ENCODE data around the gene N4BP2. TPM values are rescaled to one million over a fixed set of nuclear protein-coding genes. Genes with fewer than 3 reads are reported as not detected.
"Not testable (repeated sequence)": the region's sequence is repeated elsewhere in the genome, so short reads cannot be mapped to it uniquely, and the experiment has no call there.

N4BP2 gene
- total and polyA plus RNA-seq, 2 of the 8 experiments (the other 6 are each of a cell fraction or from before 2014, with no cell fraction given) = 4.4 to 44.7 TPM

GRCh38 chr4:40021116-40021515 lies 35.5 kb upstream of the N4BP2 start:
- H3K23ac ChIP-seq (ENCODE audit: insufficient read length); H2BK120ac ChIP-seq (replicated peaks; ENCODE audit: low read depth, low read length); H3K9me3 ChIP-seq (ENCODE audit: insufficient read depth in 2 of 2, low read depth in 1 of 2, low read length in 1 of 2); H3K56ac ChIP-seq (replicated peaks; ENCODE audit: insufficient read length, low read depth, low read length); H3K23me2 ChIP-seq (ENCODE audit: low read depth, low read length); H3K4me3 ChIP-seq (ENCODE audit: extremely low read depth in 1 of 4, insufficient read depth in 2 of 4, low read depth in 3 of 4, low read length in 4 of 4); H4K91ac ChIP-seq (replicated peaks; ENCODE audit: insufficient read length, low read length); H3K4me1 ChIP-seq (replicated peaks in 1 of 4; ENCODE audit: control insufficient read depth in 3 of 4, insufficient read depth in 4 of 4, low read length in 3 of 4); H3K27ac ChIP-seq (ENCODE audit: low read depth, low read length); H2BK12ac ChIP-seq (ENCODE audit: low read depth, low read length); H4K8ac ChIP-seq (ENCODE audit: extremely low read depth, insufficient read depth, low read length); DNase-seq (ENCODE audit: low read depth in 1 of 2, low spot score in 2 of 2); H3K4me2 ChIP-seq (ENCODE audit: insufficient read depth in 1 of 2, low read depth in 2 of 2, low read length in 2 of 2); H2AFZ ChIP-seq (ENCODE audit: low read length); H2AK5ac ChIP-seq (ENCODE audit: low read depth, low read length); H2BK15ac ChIP-seq (ENCODE audit: low read length); POLR2A ChIA-PET (ENCODE audit: partially characterized antibody); H3K4ac ChIP-seq (replicated peaks; ENCODE audit: insufficient read length, low read depth, low read length); H2BK20ac ChIP-seq (ENCODE audit: low read length); H3K9ac ChIP-seq (replicated peaks in 1 of 4; ENCODE audit: extremely low read depth in 1 of 4, low read depth in 3 of 4, low read length in 3 of 4); FAIRE-seq; H4K20me1 ChIP-seq (replicated peaks in 1 of 2; ENCODE audit: control insufficient read depth in 1 of 2, insufficient read depth in 2 of 2, low read length in 2 of 2); H3K18ac ChIP-seq (ENCODE audit: extremely low read depth, low read length); H3K14ac ChIP-seq (ENCODE audit: insufficient read length); H3K79me2 ChIP-seq (ENCODE audit: control insufficient read depth in 1 of 2, insufficient read depth in 2 of 2, low read length in 2 of 2); H4K5ac ChIP-seq (ENCODE audit: insufficient read length, low read depth, low read length); CTCF ChIA-PET (ENCODE audit: partially characterized antibody); H3K36me3 ChIP-seq (ENCODE audit: control insufficient read depth in 2 of 4, insufficient read depth in 4 of 4, low read length in 3 of 4); H2BK5ac ChIP-seq (ENCODE audit: low read depth, low read length); H3K79me1 ChIP-seq (ENCODE audit: low read depth, low read length); H3K27me3 ChIP-seq (replicated peaks in 1 of 4; ENCODE audit: control insufficient read depth in 3 of 4, extremely low read depth in 1 of 4, insufficient read depth in 3 of 4, low read length in 3 of 4): not testable (repeated sequence)
- WGBS, 2 experiments (ENCODE audit: extremely low coverage in 1 of 2, insufficient coverage in 1 of 2, insufficient read length in 1 of 2, insufficient replicate concordance in 2 of 2, low coverage in 1 of 2, low lambda C conversion rate in 2 of 2, missing lambda C conversion rate in 1 of 2) = 91% methylated on average over 5 of the region's 7 CpGs; no CpG with 5 or more reads in 1 of the 2 experiments

- H3K36me3 ChIP-seq (ENCODE audit: control insufficient read depth in 2 of 4, insufficient read depth in 4 of 4, low read length in 3 of 4); CTCF ChIA-PET (ENCODE audit: partially characterized antibody); H3K4me3 ChIP-seq (ENCODE audit: extremely low read depth in 1 of 4, insufficient read depth in 2 of 4, low read depth in 3 of 4, low read length in 4 of 4); H3K9ac ChIP-seq (replicated peaks in 1 of 4; ENCODE audit: extremely low read depth in 1 of 4, low read depth in 3 of 4, low read length in 3 of 4); H2BK15ac ChIP-seq (ENCODE audit: low read length); H3K23ac ChIP-seq (ENCODE audit: insufficient read length); H3K79me1 ChIP-seq (ENCODE audit: low read depth, low read length); H4K20me1 ChIP-seq (replicated peaks in 1 of 2; ENCODE audit: control insufficient read depth in 1 of 2, insufficient read depth in 2 of 2, low read length in 2 of 2); H4K91ac ChIP-seq (replicated peaks; ENCODE audit: insufficient read length, low read length); H4K8ac ChIP-seq (ENCODE audit: extremely low read depth, insufficient read depth, low read length); H2BK5ac ChIP-seq (ENCODE audit: low read depth, low read length); H2BK12ac ChIP-seq (ENCODE audit: low read depth, low read length); H3K14ac ChIP-seq (ENCODE audit: insufficient read length); H2AFZ ChIP-seq (ENCODE audit: low read length); H2AK5ac ChIP-seq (ENCODE audit: low read depth, low read length); POLR2A ChIA-PET (ENCODE audit: partially characterized antibody); H3K56ac ChIP-seq (replicated peaks; ENCODE audit: insufficient read length, low read depth, low read length); DNase-seq (ENCODE audit: low read depth in 1 of 2, low spot score in 2 of 2); FAIRE-seq; H3K9me3 ChIP-seq (ENCODE audit: insufficient read depth in 2 of 2, low read depth in 1 of 2, low read length in 1 of 2); H3K27me3 ChIP-seq (replicated peaks in 1 of 4; ENCODE audit: control insufficient read depth in 3 of 4, extremely low read depth in 1 of 4, insufficient read depth in 3 of 4, low read length in 3 of 4); H3K79me2 ChIP-seq (ENCODE audit: control insufficient read depth in 1 of 2, insufficient read depth in 2 of 2, low read length in 2 of 2); H3K4me2 ChIP-seq (ENCODE audit: insufficient read depth in 1 of 2, low read depth in 2 of 2, low read length in 2 of 2); H3K18ac ChIP-seq (ENCODE audit: extremely low read depth, low read length); H2BK20ac ChIP-seq (ENCODE audit: low read length); H2BK120ac ChIP-seq (replicated peaks; ENCODE audit: low read depth, low read length); H3K23me2 ChIP-seq (ENCODE audit: low read depth, low read length); H3K27ac ChIP-seq (ENCODE audit: low read depth, low read length); H3K4me1 ChIP-seq (replicated peaks in 1 of 4; ENCODE audit: control insufficient read depth in 3 of 4, insufficient read depth in 4 of 4, low read length in 3 of 4); H3K4ac ChIP-seq (replicated peaks; ENCODE audit: insufficient read length, low read depth, low read length); H4K5ac ChIP-seq (ENCODE audit: insufficient read length, low read depth, low read length): not testable (repeated sequence)
- no CpG with 5 or more reads among the region's 7 CpGs for WGBS, 2 experiments (ENCODE audit: extremely low coverage in 1 of 2, insufficient coverage in 1 of 2, insufficient read length in 1 of 2, insufficient replicate concordance in 2 of 2, low coverage in 1 of 2, low lambda C conversion rate in 2 of 2, missing lambda C conversion rate in 1 of 2)
These were observed 32.6 kb upstream of the N4BP2 start for GRCh38 chr4:40024049-40024448.
